Ishikawa (cell line): ENCODE data around the gene DOC2B.

Experiments
- CEBPB ChIP-seq: IDR thresholded peaks from 2 replicates; pipeline ENCODE4 v1.6.1; 2012
- CREB1 ChIP-seq: IDR thresholded peaks from 2 replicates; pipeline ENCODE4 v1.6.1; 2012; ENCODE audit warnings: low read depth
- EGR1 ChIP-seq: IDR thresholded peaks from 2 replicates; pipeline ENCODE4 v1.6.1; 2012
- EP300 ChIP-seq: IDR thresholded peaks from 2 replicates; pipeline ENCODE4 v1.6.1; 2012; ENCODE audit warnings: borderline replicate concordance
- FOXM1 ChIP-seq: IDR thresholded peaks from 2 replicates; pipeline ENCODE4 v1.6.1; 2012; ENCODE audit warnings: low read depth, borderline replicate concordance
- MAX ChIP-seq: IDR thresholded peaks from 2 replicates; pipeline ENCODE4 v1.6.1; 2012
- NFIC ChIP-seq: IDR thresholded peaks from 2 replicates; pipeline ENCODE4 v1.6.1; 2012
- RAD21 ChIP-seq: IDR thresholded peaks from 2 replicates; pipeline ENCODE4 v1.6.1; 2012; ENCODE audit warnings: low read depth
- REST ChIP-seq: IDR thresholded peaks from 2 replicates; pipeline ENCODE4 v1.6.1; 2012; ENCODE audit warnings: low read depth, mild to moderate bottlenecking
- TAF1 ChIP-seq: IDR thresholded peaks from 2 replicates; pipeline ENCODE4 v1.6.1; 2012; ENCODE audit warnings: low read depth, mild to moderate bottlenecking
- TCF12 ChIP-seq: IDR thresholded peaks from 2 replicates; pipeline ENCODE4 v1.6.1; 2012; ENCODE audit warnings: low read depth
- TEAD4 ChIP-seq: IDR thresholded peaks from 2 replicates; pipeline ENCODE4 v1.6.1; 2012
- USF1 ChIP-seq: IDR thresholded peaks from 2 replicates; pipeline ENCODE4 v1.6.1; 2012
- YY1 ChIP-seq: IDR thresholded peaks from 2 replicates; pipeline ENCODE4 v1.6.1; 2012; ENCODE audit warnings: low read depth
- ZBTB7A ChIP-seq: IDR thresholded peaks from 2 replicates; pipeline ENCODE4 v1.6.1; 2012; ENCODE audit warnings: low read depth

DOC2B gene

GRCh38 chr17:227946-228615 lies 46.6 kb upstream of the DOC2B start:
- TF ChIP-seq FOXM1 (no peak), CREB1 (no peak), RAD21 (no peak), REST (no peak), MAX (no peak), TEAD4 (no peak), TAF1 (no peak)

- TF ChIP-seq YY1 (no peak), EGR1 (no peak), EP300 (no peak), ZBTB7A (no peak), TCF12 (no peak), RAD21 (no peak), TAF1 (no peak), CREB1 (no peak), MAX (no peak), REST (no peak), USF1 (no peak), NFIC (no peak), FOXM1 (no peak), CEBPB (no peak), TEAD4 (no peak)
These were observed 45.9 kb upstream of the DOC2B start for GRCh38 chr17:227078-227945.

- TF ChIP-seq CREB1 (no peak), NFIC (no peak), REST (no peak), TEAD4 (no peak), EP300 (no peak), FOXM1 (no peak), TAF1 (no peak), RAD21 (no peak), TCF12 (no peak), CEBPB (no peak), YY1 (no peak), USF1 (no peak)
These were observed 44.9 kb upstream of the DOC2B start for GRCh38 chr17:226108-227077.
